ENCODE measurements around the gene POU2F1.

The POU2F1 gene

GRCh38 chr1:167345386-167345733 lies 124.7 kb downstream of the POU2F1 start:
- ATAC-seq (replicated peaks; ENCODE audit: extremely low read depth, poor library complexity, severe bottlenecking) (no peak), DNase-seq (ENCODE audit: low spot score in 2 of 2) (no peak)
- Mint-ChIP-seq H3K27me3 (no peaks in the 10 kb centered on the region), H3K27ac (ENCODE audit: low read depth) (no peak overlapping the region), H3K4me3 (no peak overlapping the region), H3K4me1 (peaks cover 15% of the 10 kb centered on the region), H3K36me3 (ENCODE audit: insufficient read depth) (peaks cover 2% of the 10 kb centered on the region), H3K9me3 (no peaks in the 10 kb centered on the region)

- no peaks in the 10 kb centered on the region for H3K27me3 Mint-ChIP-seq
- no peak overlapping the region for H3K27ac Mint-ChIP-seq (ENCODE audit: low read depth)
- H3K4me3 Mint-ChIP-seq = no peak overlapping the region
- DNase-seq (ENCODE audit: low spot score in 2 of 2) = no peak
- no peaks in the 10 kb centered on the region for H3K36me3 Mint-ChIP-seq (ENCODE audit: insufficient read depth)
- no peak for ATAC-seq (replicated peaks; ENCODE audit: extremely low read depth, poor library complexity, severe bottlenecking)
- peaks cover 28% of the 10 kb centered on the region for H3K4me1 Mint-ChIP-seq
- H3K9me3 Mint-ChIP-seq = no peaks in the 10 kb centered on the region
These were observed 136.6 kb downstream of the POU2F1 start for GRCh38 chr1:167357305-167357704.

- H3K9me3 Mint-ChIP-seq = no peaks in the 10 kb centered on the region
- DNase-seq (ENCODE audit: low spot score in 2 of 2) (no peak), ATAC-seq (replicated peaks; ENCODE audit: extremely low read depth, poor library complexity, severe bottlenecking) (no peak)
- H3K4me3 Mint-ChIP-seq = no peak overlapping the region
- no peak overlapping the region for H3K27ac Mint-ChIP-seq (ENCODE audit: low read depth)
- H3K27me3 Mint-ChIP-seq = no peaks in the 10 kb centered on the region
- H3K36me3 Mint-ChIP-seq (ENCODE audit: insufficient read depth) = no peaks in the 10 kb centered on the region
- peaks cover 24% of the 10 kb centered on the region for H3K4me1 Mint-ChIP-seq
These were observed 138.6 kb downstream of the POU2F1 start for GRCh38 chr1:167359295-167359694.

DNA sequence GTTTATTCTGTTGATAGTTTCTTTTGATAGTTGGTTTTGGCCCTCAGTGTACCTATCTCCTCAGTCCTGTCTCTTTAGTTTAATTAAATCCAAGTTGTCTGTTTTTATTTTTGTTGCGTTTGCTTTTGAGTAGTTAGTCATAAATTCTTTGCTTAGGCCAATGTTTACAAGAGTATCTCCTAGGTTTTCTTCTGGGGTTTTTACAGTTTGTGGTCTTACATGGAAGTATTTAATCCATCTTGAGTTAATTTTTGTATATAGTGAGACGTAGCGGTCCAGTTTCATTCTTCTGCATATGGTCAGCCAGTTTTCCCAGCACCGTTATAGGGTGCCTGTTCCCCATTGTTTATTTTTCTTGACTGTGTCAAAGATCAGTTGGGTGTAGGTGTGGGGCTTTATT lies 139.4 kb downstream of the POU2F1 start:
- Mint-ChIP-seq H3K4me3 (no peak overlapping the region), H3K27me3 (no peaks in the 10 kb centered on the region), H3K27ac (ENCODE audit: low read depth) (no peak overlapping the region), H3K36me3 (ENCODE audit: insufficient read depth) (no peaks in the 10 kb centered on the region), H3K4me1 (peaks cover 24% of the 10 kb centered on the region), H3K9me3 (no peaks in the 10 kb centered on the region)
- ATAC-seq (replicated peaks; ENCODE audit: extremely low read depth, poor library complexity, severe bottlenecking) = no peak
- no peak for DNase-seq (ENCODE audit: low spot score in 2 of 2)

GRCh38 chr1:167362638-167363037 lies 142.0 kb downstream of the POU2F1 start:
- no peaks in the 10 kb centered on the region for H3K27me3 Mint-ChIP-seq
- H3K36me3 Mint-ChIP-seq (ENCODE audit: insufficient read depth) = peaks cover 3% of the 10 kb centered on the region
- H3K9me3 Mint-ChIP-seq = no peaks in the 10 kb centered on the region
- H3K4me3 Mint-ChIP-seq = no peak overlapping the region
- DNase-seq (ENCODE audit: low spot score in 2 of 2) (no peak), ATAC-seq (replicated peaks; ENCODE audit: extremely low read depth, poor library complexity, severe bottlenecking) (no peak)
- peaks cover 24% of the 10 kb centered on the region for H3K4me1 Mint-ChIP-seq
- no peak overlapping the region for H3K27ac Mint-ChIP-seq (ENCODE audit: low read depth)

DNA sequence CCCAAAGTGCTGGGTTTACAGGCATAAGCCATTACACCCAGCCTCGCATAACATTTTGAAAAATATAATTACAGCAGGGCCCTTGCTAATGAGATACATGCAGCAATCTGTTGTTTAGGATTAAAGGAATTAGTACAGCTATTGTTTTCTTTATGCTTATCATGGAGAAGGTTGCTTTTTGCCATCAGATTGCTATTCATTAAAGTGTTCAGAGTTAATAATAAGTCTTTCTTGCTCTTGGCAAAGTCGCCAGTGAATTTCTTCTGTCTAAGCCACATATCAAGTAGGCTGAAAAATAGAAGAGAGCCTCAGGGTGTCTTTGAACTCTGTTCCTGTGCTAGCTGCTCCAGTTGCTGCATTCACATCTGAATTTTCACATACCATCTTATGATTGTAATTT lies 144.1 kb downstream of the POU2F1 start:
- H3K4me3 Mint-ChIP-seq = no peak overlapping the region
- H3K9me3 Mint-ChIP-seq = no peaks in the 10 kb centered on the region
- H3K4me1 Mint-ChIP-seq = peaks cover 17% of the 10 kb centered on the region
- H3K27me3 Mint-ChIP-seq = no peaks in the 10 kb centered on the region
- DNase-seq (ENCODE audit: low spot score in 2 of 2) (no peak), ATAC-seq (replicated peaks; ENCODE audit: extremely low read depth, poor library complexity, severe bottlenecking) (no peak)
- H3K36me3 Mint-ChIP-seq (ENCODE audit: insufficient read depth) = peaks cover 3% of the 10 kb centered on the region
- H3K27ac Mint-ChIP-seq (ENCODE audit: low read depth) = no peak overlapping the region

GRCh38 chr1:167365360-167365759 lies 144.7 kb downstream of the POU2F1 start:
- H3K27ac Mint-ChIP-seq (ENCODE audit: low read depth) = no peak overlapping the region
- no peaks in the 10 kb centered on the region for H3K9me3 Mint-ChIP-seq
- peaks cover 3% of the 10 kb centered on the region for H3K36me3 Mint-ChIP-seq (ENCODE audit: insufficient read depth)
- ATAC-seq (replicated peaks; ENCODE audit: extremely low read depth, poor library complexity, severe bottlenecking) (no peak), DNase-seq (ENCODE audit: low spot score in 2 of 2) (no peak)
- no peak overlapping the region for H3K4me3 Mint-ChIP-seq
- H3K4me1 Mint-ChIP-seq = peaks cover 12% of the 10 kb centered on the region
- H3K27me3 Mint-ChIP-seq = no peaks in the 10 kb centered on the region

DNA sequence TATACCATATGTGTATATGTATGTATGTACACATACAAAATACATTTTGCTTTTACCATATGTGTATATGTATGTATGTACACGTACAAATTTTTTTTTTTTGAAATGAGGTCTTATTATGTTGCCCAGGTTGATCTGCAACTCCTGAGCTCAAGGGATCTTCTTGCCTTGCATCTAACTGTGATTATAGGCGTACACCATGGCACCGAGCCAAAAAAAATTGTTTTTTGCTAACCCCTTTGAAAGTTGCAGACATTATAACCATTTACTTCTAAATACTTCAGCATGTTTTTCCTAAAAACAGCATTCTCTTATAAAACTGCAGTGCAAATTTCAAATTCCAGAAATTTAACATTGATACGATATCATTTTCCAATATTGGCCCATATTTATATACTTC lies 147.0 kb downstream of the POU2F1 start:
- Mint-ChIP-seq H3K27me3 (no peaks in the 10 kb centered on the region), H3K27ac (ENCODE audit: low read depth) (no peak overlapping the region), H3K4me1 (no peaks in the 10 kb centered on the region), H3K4me3 (no peak overlapping the region), H3K36me3 (ENCODE audit: insufficient read depth) (peaks cover 7% of the 10 kb centered on the region), H3K9me3 (no peaks in the 10 kb centered on the region)
- ATAC-seq (replicated peaks; ENCODE audit: extremely low read depth, poor library complexity, severe bottlenecking) (no peak), DNase-seq (ENCODE audit: low spot score in 2 of 2) (no peak)

DNA sequence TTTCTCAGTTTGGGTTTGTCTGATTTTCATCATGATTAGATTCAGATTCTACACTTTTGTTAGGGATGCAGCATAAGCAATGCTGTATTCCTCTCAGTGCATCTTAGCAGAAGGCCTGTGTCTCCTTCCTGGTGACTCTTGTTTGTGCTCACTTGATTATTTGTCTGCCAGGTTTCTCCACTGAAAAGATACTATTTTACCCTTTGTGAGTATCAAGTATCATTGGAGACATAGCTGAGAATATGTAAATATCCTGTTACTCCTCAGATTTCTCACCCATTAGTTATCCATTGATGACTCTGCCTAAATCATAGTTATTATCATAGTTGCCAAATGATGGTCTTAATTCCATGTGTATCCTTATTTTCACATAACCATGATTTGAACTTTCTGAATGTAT lies 148.5 kb downstream of the POU2F1 start:
- no peak overlapping the region for H3K4me3 Mint-ChIP-seq
- peaks cover 10% of the 10 kb centered on the region for H3K4me1 Mint-ChIP-seq
- no peak overlapping the region for H3K27ac Mint-ChIP-seq (ENCODE audit: low read depth)
- no peaks in the 10 kb centered on the region for H3K27me3 Mint-ChIP-seq
- ATAC-seq (replicated peaks; ENCODE audit: extremely low read depth, poor library complexity, severe bottlenecking) (no peak), DNase-seq (ENCODE audit: low spot score in 2 of 2) (no peak)
- peaks cover 8% of the 10 kb centered on the region for H3K36me3 Mint-ChIP-seq (ENCODE audit: insufficient read depth)
- no peaks in the 10 kb centered on the region for H3K9me3 Mint-ChIP-seq

DNA sequence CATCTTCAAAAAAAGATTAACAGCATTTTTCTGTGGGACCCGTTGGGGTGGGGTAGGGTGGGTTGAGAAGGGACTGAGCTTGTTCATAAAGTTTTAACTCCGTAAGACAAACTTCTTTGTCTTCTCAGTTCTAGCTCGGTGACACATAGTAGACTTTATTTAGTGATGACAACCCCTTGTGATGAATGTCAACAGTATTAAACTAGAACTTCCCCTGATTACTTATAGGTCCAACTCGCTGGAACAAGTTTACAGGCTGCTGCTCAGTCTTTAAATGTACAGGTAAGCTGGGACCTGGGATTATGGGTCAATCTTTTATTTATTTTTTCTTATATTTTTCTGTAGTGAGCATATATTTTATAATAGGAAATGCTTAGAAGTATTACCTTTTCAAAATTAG lies 149.2 kb downstream of the POU2F1 start:
- Mint-ChIP-seq H3K27me3 (no peaks in the 10 kb centered on the region), H3K27ac (ENCODE audit: low read depth) (no peak overlapping the region), H3K9me3 (no peaks in the 10 kb centered on the region), H3K4me1 (peaks cover 16% of the 10 kb centered on the region), H3K36me3 (ENCODE audit: insufficient read depth) (peaks cover 13% of the 10 kb centered on the region), H3K4me3 (no peak overlapping the region)
- DNase-seq (ENCODE audit: low spot score in 2 of 2) (no peak), ATAC-seq (replicated peaks; ENCODE audit: extremely low read depth, poor library complexity, severe bottlenecking) (no peak)

DNA sequence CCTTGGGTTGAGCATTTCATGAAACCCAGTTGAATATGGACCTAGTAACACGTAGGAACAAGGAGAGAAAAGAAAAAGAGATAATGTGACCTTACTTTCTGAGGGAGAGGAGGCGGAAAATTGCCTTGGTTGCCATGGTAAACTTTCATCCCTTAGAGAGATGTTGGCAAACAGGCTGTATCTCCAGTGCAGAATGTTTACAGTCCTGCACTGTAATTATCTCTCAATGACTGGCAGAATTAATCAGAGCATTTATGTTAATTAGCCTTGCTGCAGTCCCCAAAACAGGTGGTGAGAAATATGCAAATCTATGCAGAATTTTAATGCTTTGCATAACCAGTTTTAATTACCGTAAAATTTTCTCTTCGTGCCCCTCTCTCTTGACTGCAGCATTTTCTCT lies 150.3 kb downstream of the POU2F1 start:
- Mint-ChIP-seq H3K9me3 (no peaks in the 10 kb centered on the region), H3K4me1 (peaks cover 16% of the 10 kb centered on the region), H3K27me3 (no peaks in the 10 kb centered on the region), H3K36me3 (ENCODE audit: insufficient read depth) (peaks cover 12% of the 10 kb centered on the region), H3K4me3 (no peak overlapping the region), H3K27ac (ENCODE audit: low read depth) (no peak overlapping the region)
- ATAC-seq (replicated peaks; ENCODE audit: extremely low read depth, poor library complexity, severe bottlenecking) (no peak), DNase-seq (ENCODE audit: low spot score in 2 of 2) (no peak)

DNA sequence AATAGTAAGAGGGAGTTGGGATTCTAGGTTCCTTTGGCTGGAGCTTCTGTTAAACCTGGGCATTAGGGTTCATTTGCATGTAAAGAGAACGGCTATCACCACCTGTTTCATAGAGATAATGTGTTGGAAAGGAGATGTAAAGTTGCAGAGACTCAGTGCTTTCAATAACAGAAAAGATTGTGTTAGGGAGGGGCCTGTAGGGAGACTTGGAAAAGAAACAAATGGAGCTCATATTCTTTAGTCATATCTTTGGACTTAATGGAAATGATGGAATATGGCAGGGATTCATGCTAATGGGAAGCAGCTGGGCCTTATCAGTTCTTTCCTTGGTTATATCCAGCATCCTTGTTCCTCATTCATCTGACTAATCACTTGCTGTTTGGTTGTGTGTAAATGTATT lies 152.7 kb downstream of the POU2F1 start:
- Mint-ChIP-seq H3K4me3 (no peak overlapping the region), H3K9me3 (no peaks in the 10 kb centered on the region), H3K27me3 (no peaks in the 10 kb centered on the region), H3K4me1 (peaks cover 16% of the 10 kb centered on the region), H3K27ac (ENCODE audit: low read depth) (peak overlapping the region; percentile 99), H3K36me3 (ENCODE audit: insufficient read depth) (peaks cover 15% of the 10 kb centered on the region)
- DNase-seq (ENCODE audit: low spot score in 2 of 2) (no peak), ATAC-seq (replicated peaks; ENCODE audit: extremely low read depth, poor library complexity, severe bottlenecking) (no peak)

GRCh38 chr1:167373986-167374385 lies 153.3 kb downstream of the POU2F1 start:
- H3K36me3 Mint-ChIP-seq (ENCODE audit: insufficient read depth) = peaks cover 18% of the 10 kb centered on the region
- no peaks in the 10 kb centered on the region for H3K27me3 Mint-ChIP-seq
- DNase-seq (ENCODE audit: low spot score in 2 of 2) (peak in 1 of 2 donors; percentile 24), ATAC-seq (replicated peaks; ENCODE audit: extremely low read depth, poor library complexity, severe bottlenecking) (peak; percentile 81)
- no peaks in the 10 kb centered on the region for H3K9me3 Mint-ChIP-seq
- peak overlapping the region; percentile 99 for H3K27ac Mint-ChIP-seq (ENCODE audit: low read depth)
- H3K4me1 Mint-ChIP-seq = peaks cover 16% of the 10 kb centered on the region
- H3K4me3 Mint-ChIP-seq = peak overlapping the region; percentile 11

- no peak for ATAC-seq (replicated peaks; ENCODE audit: extremely low read depth, poor library complexity, severe bottlenecking)
- no peaks in the 10 kb centered on the region for H3K27me3 Mint-ChIP-seq
- H3K27ac Mint-ChIP-seq (ENCODE audit: low read depth) = no peak overlapping the region
- H3K9me3 Mint-ChIP-seq = no peaks in the 10 kb centered on the region
- DNase-seq (ENCODE audit: low spot score in 2 of 2) = no peak
- H3K36me3 Mint-ChIP-seq (ENCODE audit: insufficient read depth) = peaks cover 20% of the 10 kb centered on the region
- H3K4me1 Mint-ChIP-seq = peaks cover 16% of the 10 kb centered on the region
- H3K4me3 Mint-ChIP-seq = no peak overlapping the region
These were observed 155.3 kb downstream of the POU2F1 start for GRCh38 chr1:167375949-167376348.
